Amniotic stem cell (primary cell): ENCODE data around the gene CNN2.
"Not testable (repeated sequence)": the region's sequence is repeated elsewhere in the genome, so short reads cannot be mapped to it uniquely, and the experiment has no call there.

Experiments
- DNase-seq: peaks from one replicate; lab custom pipeline; 2025; lab: John Stamatoyannopoulos, UW

CNN2 gene

GRCh38 chr19:1010586-1011510 lies 15.6 kb upstream of the CNN2 start:
- no peak for DNase-seq

GRCh38 chr19:1011831-1012333 lies 14.5 kb upstream of the CNN2 start:
- DNase-seq: no peak

- no peak for DNase-seq
Measured at GRCh38 chr19:1012334-1012733, 14.1 kb upstream of the CNN2 start.

GRCh38 chr19:1013218-1013617 lies 13.2 kb upstream of the CNN2 start:
- DNase-seq: no peak

GRCh38 chr19:1014161-1015060 lies 12.0 kb upstream of the CNN2 start:
- DNase-seq: no peak

- DNase-seq: no peak
Measured at GRCh38 chr19:1015061-1015781, 11.2 kb upstream of the CNN2 start.

- no peak for DNase-seq
Measured at GRCh38 chr19:1015782-1016646, 10.4 kb upstream of the CNN2 start.

- DNase-seq: no peak
Measured at GRCh38 chr19:1016647-1017114, 9.7 kb upstream of the CNN2 start.

- no peak for DNase-seq
Measured at GRCh38 chr19:1017115-1017905, 9.1 kb upstream of the CNN2 start.

GRCh38 chr19:1017906-1018305 lies 8.5 kb upstream of the CNN2 start:
- no peak for DNase-seq

GRCh38 chr19:1018393-1018792 lies 8.0 kb upstream of the CNN2 start:
- DNase-seq: no peak

GRCh38 chr19:1018932-1019615 lies 7.3 kb upstream of the CNN2 start:
- no peak for DNase-seq

- no peak for DNase-seq
Measured at GRCh38 chr19:1019616-1019961, 6.8 kb upstream of the CNN2 start.

GRCh38 chr19:1019980-1020867 lies 6.2 kb upstream of the CNN2 start:
- no peak for DNase-seq

- DNase-seq: peak; percentile 93
Measured at GRCh38 chr19:1020868-1021425, 5.5 kb upstream of the CNN2 start, which contains the start of gene TMEM259. Gene TMEM259 (minus strand): TSS chr19:1021123. CDS start chr19:1020996, 127 bp downstream.

- not testable (repeated sequence) for DNase-seq
Measured at GRCh38 chr19:1023883-1024188, 2.6 kb upstream of the CNN2 start.

- DNase-seq: not testable (repeated sequence)
Measured at GRCh38 chr19:1025080-1025479, 1.3 kb upstream of the CNN2 start.
